ENCODE data around the gene STYXL1. TPM values are rescaled to one million over a fixed set of nuclear protein-coding genes. Genes with fewer than 3 reads are reported as not detected.

Gene STYXL1
- total RNA-seq, 6 experiments from 2014 or later = 13.8 to 28.5 (median 21.2) TPM

DNA sequence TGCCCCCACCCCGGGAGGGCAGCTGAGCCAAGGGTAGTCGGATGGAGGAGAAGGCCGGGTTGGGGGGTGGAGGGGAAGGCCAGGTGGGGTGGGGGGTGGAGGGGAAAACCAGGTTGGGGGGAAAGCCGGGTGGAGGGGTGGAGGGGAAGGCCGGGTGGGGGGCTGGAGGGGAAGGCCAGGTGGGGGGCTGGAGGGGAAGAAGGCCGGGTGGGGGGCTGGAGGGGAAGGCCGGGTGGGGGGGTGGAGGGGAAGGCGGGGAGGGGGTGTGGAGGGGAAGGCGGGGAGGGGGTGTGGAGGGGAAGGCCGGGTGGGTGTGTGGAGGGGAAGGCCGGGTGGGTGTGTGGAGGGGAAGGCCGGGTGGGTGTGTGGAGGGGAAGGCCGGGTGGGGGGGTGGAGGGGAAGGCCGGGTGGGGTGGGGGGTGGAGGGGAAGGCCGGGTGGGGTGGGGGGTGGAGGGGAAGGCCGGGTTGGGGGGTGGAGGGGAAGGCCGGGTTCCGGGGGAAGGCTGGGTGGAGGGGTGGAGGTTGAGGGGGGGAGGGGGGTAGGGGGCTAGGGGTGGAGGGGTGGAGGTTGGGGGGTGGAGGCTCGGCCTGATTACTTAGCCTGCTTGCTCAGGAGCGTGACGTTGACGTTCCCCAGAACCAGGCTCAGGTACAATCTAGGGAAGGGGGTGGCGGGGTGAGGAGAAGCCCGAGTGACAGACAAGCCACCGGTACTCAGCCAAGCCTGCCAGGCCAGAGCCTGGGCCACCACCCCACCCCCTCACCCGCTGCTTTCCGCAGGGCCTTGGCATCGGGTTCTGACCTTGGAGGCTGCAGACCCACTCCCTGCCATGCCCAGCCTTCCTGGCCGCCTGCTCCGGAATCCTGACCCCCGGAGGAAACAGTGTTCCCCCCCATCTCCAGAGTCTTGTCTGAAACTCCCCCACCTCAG lies 59.0 kb downstream of the STYXL1 start:
- H3K4me1 ChIP-seq = peaks cover 0 to 35% (median 9%) of the 10 kb centered on the region in 4 donors
- ATAC-seq (peak; percentile 6 to 26 (median 10)), DNase-seq (peak; percentile 47 to 86 (median 83))
- no peaks in the 10 kb centered on the region for H3K27me3 ChIP-seq
- H3K27ac ChIP-seq = peak overlapping the region in 2 of 3 donors; percentile 58 to 69
- 41% methylated on average over 19 of the region's 31 CpGs for WGBS (ENCODE audit: insufficient coverage, low coverage, low lambda C conversion rate, missing lambda C conversion rate)
- no peaks in the 10 kb centered on the region for H3K9me3 ChIP-seq
- intact Hi-C loops (cut with DNase I) = no loop called here
- no peak overlapping the region for H3K4me3 ChIP-seq
- TF ChIP-seq POLR2A (IDR thresholded peaks at IDR 0.05) = no peak
- TF ChIP-seq, protein P1, sequence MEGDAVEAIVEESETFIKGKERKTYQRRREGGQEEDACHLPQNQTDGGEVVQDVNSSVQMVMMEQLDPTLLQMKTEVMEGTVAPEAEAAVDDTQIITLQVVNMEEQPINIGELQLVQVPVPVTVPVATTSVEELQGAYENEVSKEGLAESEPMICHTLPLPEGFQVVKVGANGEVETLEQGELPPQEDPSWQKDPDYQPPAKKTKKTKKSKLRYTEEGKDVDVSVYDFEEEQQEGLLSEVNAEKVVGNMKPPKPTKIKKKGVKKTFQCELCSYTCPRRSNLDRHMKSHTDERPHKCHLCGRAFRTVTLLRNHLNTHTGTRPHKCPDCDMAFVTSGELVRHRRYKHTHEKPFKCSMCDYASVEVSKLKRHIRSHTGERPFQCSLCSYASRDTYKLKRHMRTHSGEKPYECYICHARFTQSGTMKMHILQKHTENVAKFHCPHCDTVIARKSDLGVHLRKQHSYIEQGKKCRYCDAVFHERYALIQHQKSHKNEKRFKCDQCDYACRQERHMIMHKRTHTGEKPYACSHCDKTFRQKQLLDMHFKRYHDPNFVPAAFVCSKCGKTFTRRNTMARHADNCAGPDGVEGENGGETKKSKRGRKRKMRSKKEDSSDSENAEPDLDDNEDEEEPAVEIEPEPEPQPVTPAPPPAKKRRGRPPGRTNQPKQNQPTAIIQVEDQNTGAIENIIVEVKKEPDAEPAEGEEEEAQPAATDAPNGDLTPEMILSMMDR (IDR thresholded peaks at IDR 0.05) = no peak
- H3K36me3 ChIP-seq = peaks cover 0 to 40% (median 20%) of the 10 kb centered on the region in 4 donors

DNA sequence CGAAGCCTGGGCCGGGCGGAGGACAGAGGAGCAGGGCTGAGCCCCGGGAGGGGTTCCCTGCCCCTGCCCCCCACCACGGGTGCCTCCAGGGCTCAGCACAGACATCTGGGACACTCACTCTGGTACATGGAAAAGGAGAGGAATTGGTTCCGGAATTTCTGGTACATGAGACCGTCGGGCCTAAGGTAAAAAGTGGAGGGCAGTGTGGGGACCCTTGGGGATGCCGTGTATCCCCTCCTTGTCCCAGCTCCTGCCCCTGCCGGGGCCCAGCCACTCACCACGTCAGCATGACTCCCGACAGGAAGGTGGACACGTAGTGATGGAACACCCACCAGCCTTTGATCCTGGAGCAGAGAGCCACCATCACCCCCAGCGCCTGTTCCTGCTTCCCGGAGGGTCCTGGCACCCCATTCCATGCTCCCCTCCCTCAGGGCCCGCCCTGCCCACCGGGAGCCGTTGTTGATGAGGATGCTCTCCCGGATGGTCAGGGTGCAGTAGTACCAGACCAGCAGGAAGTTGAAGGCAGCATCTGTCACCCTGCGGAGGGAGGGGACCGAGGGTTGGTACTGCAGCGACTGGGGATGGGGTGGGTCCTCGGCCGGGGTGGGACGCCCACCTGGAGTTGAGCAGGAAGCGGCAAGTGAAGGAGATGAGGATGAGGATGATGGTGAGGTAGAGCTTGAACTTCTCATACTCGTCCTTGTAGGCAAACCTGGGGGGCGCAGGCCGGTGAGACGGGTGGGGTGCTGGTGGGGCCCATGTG lies 59.8 kb downstream of the STYXL1 start:
- no peak for TF ChIP-seq POLR2A (IDR thresholded peaks at IDR 0.05)
- TF ChIP-seq, protein P1 (IDR thresholded peaks at IDR 0.05) = no peak
- intact Hi-C loops (cut with DNase I) = no loop called here
- Histone ChIP-seq H3K4me1 (peaks cover 0 to 30% (median 8%) of the 10 kb centered on the region in 4 donors), H3K36me3 (peaks cover 0 to 49% (median 28%) of the 10 kb centered on the region in 4 donors), H3K4me3 (no peak overlapping the region), H3K27me3 (no peaks in the 10 kb centered on the region), H3K27ac (peak overlapping the region in 2 of 3 donors; percentile 21 to 62), H3K9me3 (no peaks in the 10 kb centered on the region)
- DNase-seq = no peak
- 79% methylated on average over 13 of the region's 30 CpGs for WGBS (ENCODE audit: insufficient coverage, low coverage, low lambda C conversion rate, missing lambda C conversion rate)
- no peak for ATAC-seq

DNA sequence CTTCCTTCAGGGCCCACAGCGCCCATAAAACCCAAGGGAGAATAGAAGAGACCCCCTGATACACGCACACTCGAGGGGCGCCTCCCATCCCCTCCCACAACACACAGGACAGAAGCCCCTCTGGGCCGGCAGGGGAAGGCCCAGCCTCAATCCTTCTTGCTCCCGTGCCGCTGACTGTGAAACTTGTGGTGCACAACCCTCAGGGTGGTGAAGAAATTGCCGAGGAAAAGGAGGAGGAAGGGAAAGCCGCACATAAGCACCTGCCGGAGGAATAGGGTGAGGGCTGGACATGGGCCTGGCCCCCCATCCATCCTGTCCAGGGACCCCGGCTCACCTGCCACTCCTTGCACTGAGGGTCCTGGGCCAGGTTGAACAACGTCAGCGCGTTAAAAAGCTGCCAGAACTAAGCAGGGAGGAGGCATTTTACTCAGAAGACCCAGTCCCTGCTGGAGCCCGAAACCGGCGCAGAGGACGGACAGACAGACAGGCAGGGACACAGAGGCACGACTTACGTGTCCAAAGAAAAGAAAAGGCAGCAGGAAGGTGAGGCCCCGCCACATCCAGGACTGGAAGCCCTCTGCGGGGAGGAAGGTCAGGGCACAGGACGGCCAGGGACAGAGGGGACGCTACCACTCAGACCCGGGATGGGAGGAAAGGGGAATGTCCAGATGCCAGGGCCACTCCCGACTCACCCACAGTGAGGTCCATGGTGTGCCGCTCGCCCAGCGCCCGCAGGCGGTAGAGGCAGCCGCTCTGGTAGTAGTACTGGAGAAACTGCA lies 60.6 kb downstream of the STYXL1 start:
- H3K36me3 ChIP-seq = peaks cover 0 to 57% (median 32%) of the 10 kb centered on the region in 4 donors
- H3K4me3 ChIP-seq = no peak overlapping the region
- ATAC-seq = peak in 3 of 4 donors; percentile 0 to 4 (median 2)
- DNase-seq = peak; percentile 41 to 69 (median 64)
- peaks cover 0 to 28% (median 8%) of the 10 kb centered on the region in 4 donors for H3K4me1 ChIP-seq
- WGBS (ENCODE audit: insufficient coverage, low coverage, low lambda C conversion rate, missing lambda C conversion rate) = 80% methylated on average over 4 of the region's 32 CpGs
- intact Hi-C loops (cut with DNase I) = no loop called here
- TF ChIP-seq, protein P1 (IDR thresholded peaks at IDR 0.05) = no peak
- no peak for TF ChIP-seq POLR2A (IDR thresholded peaks at IDR 0.05)
- peak overlapping the region in 2 of 3 donors; percentile 47 to 62 for H3K27ac ChIP-seq
- no peaks in the 10 kb centered on the region for H3K27me3 ChIP-seq
- H3K9me3 ChIP-seq = no peaks in the 10 kb centered on the region

Data from right lobe of liver (tissue), 6 donors.